Measurements from ENCODE around the gene EPS8L3.

- TF ChIP-seq POLR2AphosphoS5 (IDR thresholded peaks at IDR 0.05) (no peak), CTCF (IDR thresholded peaks at IDR 0.05; ENCODE audit: poor library complexity, severe bottlenecking) (no peak), EP300 (conservative IDR thresholded peaks at IDR 0.05; ENCODE audit: poor library complexity, severe bottlenecking) (no peak), SMC3 (conservative IDR thresholded peaks at IDR 0.05; ENCODE audit: poor library complexity) (no peak), REST (IDR thresholded peaks at IDR 0.05; ENCODE audit: borderline replicate concordance) (no peak), RAD21 (conservative IDR thresholded peaks at IDR 0.05) (no peak)
Measured at GRCh38 chr1:109751531-109752260, 12.0 kb downstream of the EPS8L3 start.

Measured in neural cell (in vitro differentiated cells).